ENCODE results near the gene SYAP1. TPM values are rescaled to one million over a fixed set of nuclear protein-coding genes. Genes with fewer than 3 reads are reported as not detected.

The SYAP1 gene
- total and polyA plus RNA-seq, 9 of the 15 experiments (the other 6 are each of a cell fraction or from before 2014, with no cell fraction given): 5.7 to 35.3 (median 27.6) TPM

DNA sequence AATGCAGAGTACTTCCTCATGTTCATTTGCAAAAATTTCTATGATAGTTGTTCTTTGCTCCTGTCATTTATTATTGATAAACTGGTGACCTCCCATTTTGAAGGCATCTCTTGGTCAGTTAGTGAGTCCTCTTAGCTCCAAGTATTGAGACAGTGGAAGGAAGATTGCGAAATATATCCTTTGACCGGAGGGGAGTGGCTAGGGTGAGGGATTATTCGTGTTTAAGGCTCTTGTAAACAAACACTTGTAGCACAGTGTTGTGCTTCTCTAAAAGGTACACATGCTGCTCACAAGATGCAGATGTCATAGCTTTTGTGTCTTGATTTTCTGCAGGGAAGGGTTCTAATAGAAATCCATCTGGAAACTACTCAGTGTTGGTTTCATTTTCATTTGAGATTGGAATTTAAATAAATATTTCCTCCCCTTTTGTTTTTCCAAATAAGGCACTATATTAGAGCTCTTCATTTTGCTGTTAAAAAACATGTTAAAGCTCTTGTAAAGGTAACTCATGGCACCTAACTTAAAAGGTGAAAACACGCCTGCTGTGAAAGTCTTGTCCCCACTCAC is 88.6 kb downstream of the SYAP1 start (continued):
- no peak for TF ChIP-seq STAT6 (CRISPR knock-in tag; IDR thresholded peaks at IDR 0.05)
- no peak for TF ChIP-seq NCOA2 (IDR thresholded peaks at IDR 0.05; ENCODE audit: partially characterized antibody in 2 of 2)
- TF ChIP-seq POLR2AphosphoS5 (IDR thresholded peaks at IDR 0.05; ENCODE audit: control insufficient read depth, insufficient read depth, low read depth, low read length): no peak

DNA sequence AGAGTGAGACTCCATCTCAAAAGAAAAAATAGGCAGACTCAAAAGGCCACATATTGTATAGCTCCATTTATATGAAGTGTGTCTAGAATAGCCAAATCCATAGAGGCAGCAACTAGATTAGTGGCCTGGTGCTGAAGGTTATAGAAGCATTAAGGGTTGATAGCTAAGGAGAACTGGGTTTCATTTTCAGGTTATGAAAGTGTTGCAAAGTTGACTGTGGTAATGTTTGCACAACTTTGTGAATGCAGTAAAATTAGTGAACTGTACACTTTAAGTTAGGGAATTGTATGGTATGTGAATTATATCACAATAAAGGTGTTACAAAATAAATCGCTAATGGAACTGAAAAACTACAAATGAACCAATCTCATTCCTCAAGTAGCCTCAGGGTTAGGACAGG is 95.2 kb downstream of the SYAP1 start:
- ATAC-seq (no peak), DNase-seq (ENCODE audit: extremely low read depth in 1 of 4, low spot score in 3 of 4) (no peak), FAIRE-seq (no peak)
- in situ Hi-C loops (cut with MboI): no loop called here
- H3K4me2 ChIP-seq (ENCODE audit: insufficient read depth, low read length): no peak overlapping the region
- POLR2A ChIA-PET: no interaction called here
- intact Hi-C loops (cut with micrococcal nuclease): no loop called here
- H4K20me1 ChIP-seq (replicated peaks; ENCODE audit: control insufficient read depth, insufficient read depth, low read length): no peaks in the 10 kb centered on the region
- TF ChIP-seq, protein P1, sequence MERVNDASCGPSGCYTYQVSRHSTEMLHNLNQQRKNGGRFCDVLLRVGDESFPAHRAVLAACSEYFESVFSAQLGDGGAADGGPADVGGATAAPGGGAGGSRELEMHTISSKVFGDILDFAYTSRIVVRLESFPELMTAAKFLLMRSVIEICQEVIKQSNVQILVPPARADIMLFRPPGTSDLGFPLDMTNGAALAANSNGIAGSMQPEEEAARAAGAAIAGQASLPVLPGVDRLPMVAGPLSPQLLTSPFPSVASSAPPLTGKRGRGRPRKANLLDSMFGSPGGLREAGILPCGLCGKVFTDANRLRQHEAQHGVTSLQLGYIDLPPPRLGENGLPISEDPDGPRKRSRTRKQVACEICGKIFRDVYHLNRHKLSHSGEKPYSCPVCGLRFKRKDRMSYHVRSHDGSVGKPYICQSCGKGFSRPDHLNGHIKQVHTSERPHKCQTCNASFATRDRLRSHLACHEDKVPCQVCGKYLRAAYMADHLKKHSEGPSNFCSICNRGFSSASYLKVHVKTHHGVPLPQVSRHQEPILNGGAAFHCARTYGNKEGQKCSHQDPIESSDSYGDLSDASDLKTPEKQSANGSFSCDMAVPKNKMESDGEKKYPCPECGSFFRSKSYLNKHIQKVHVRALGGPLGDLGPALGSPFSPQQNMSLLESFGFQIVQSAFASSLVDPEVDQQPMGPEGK (CRISPR knock-in tag; IDR thresholded peaks at IDR 0.05; ENCODE audit: borderline replicate concordance): no peak
- no peaks in the 10 kb centered on the region; a peak in 1 of 5 replicates for H3K4me1 ChIP-seq (replicated peaks in 1 of 2; ENCODE audit: control insufficient read depth in 2 of 2, insufficient read depth in 2 of 2, low read length in 2 of 2)
- no peaks in the 10 kb centered on the region for H3K9me1 ChIP-seq (ENCODE audit: control insufficient read depth, insufficient read depth, low read length)
- CTCF ChIA-PET (ENCODE audit: low intra/inter-chr PET ratio): no interaction called here
- H3K27me3 ChIP-seq (ENCODE audit: control insufficient read depth in 2 of 2, insufficient read depth in 2 of 2, low read length in 2 of 2): no peaks in the 10 kb centered on the region
- BruUV-seq (replicated peaks): no TSS peak
- H3K27ac ChIP-seq (ENCODE audit: extremely low read depth, low read depth, low read length): no peak overlapping the region
- H2AFZ ChIP-seq (ENCODE audit: low read depth, low read length): no peak overlapping the region
- H3K36me3 ChIP-seq (ENCODE audit: control insufficient read depth, insufficient read depth, low read length): peaks cover 49% of the 10 kb centered on the region; the same call in 2 of the 3 replicates
- peaks cover 46% of the 10 kb centered on the region for H3K79me2 ChIP-seq (ENCODE audit: control insufficient read depth, insufficient read depth, low read length)
- no peak overlapping the region for H3K9ac ChIP-seq (ENCODE audit: insufficient read depth in 1 of 2, low read depth in 2 of 2, low read length in 2 of 2)
- WGBS (ENCODE audit: insufficient coverage, low coverage, missing lambda C conversion rate): 100% methylated on average over 1 of the region's 1 CpG
- H3K9me3 ChIP-seq (replicated peaks; ENCODE audit: control insufficient read depth, insufficient read depth, low read depth, low read length): no peaks in the 10 kb centered on the region
- H3K4me3 ChIP-seq: no peak overlapping the region

Small RNA genes within 50 kb of the gene (small RNA-seq; reads per million reads assigned to genes)
- not detected for gene RNU7-56P
- not detected for gene RPL12P49

Other genes starting within 250 kb of the SYAP1 start
- not detected in 2 replicates for gene S100G, start 69.5 kb upstream of the SYAP1 start, total RNA-seq (2014; rRNA removed)
- gene S100G, start 69.5 kb upstream of the SYAP1 start, total RNA-seq (2014; rRNA removed; fragmentation: Illumina TruSeq; extraction: Trizol): not detected in 2 replicates
- gene S100G, start 69.5 kb upstream of the SYAP1 start, total RNA-seq (2015; rRNA removed; fragmentation: Illumina TruSeq; extraction: Trizol): not detected in 2 replicates
- not detected in 2 replicates for gene S100G, start 69.5 kb upstream of the SYAP1 start, total RNA-seq (2021)
- gene S100G, start 69.5 kb upstream of the SYAP1 start, polyA plus RNA-seq (2011; rRNA removed): not detected in 2 replicates
- gene S100G, start 69.5 kb upstream of the SYAP1 start, polyA plus RNA-seq (2014; fragmentation: Illumina TruSeq; extraction: Trizol): not detected in 2 replicates
- gene S100G, start 69.5 kb upstream of the SYAP1 start, polyA plus RNA-seq (2014; fragmentation: Nextera tagmentation; extraction: Ambion mirVana): not detected
- gene S100G, start 69.5 kb upstream of the SYAP1 start, polyA plus RNA-seq (2014; rRNA removed): not detected in 2 replicates
- gene CTPS2, start 6.9 kb upstream of the SYAP1 start, total RNA-seq (2014; rRNA removed): 12.7 and 15.8 TPM in 2 replicates
- gene CTPS2, start 6.9 kb upstream of the SYAP1 start, total RNA-seq (2014; rRNA removed; fragmentation: Illumina TruSeq; extraction: Trizol): 17.6 and 19.3 TPM in 2 replicates
- gene CTPS2, start 6.9 kb upstream of the SYAP1 start, total RNA-seq (2015; rRNA removed; fragmentation: Illumina TruSeq; extraction: Trizol): 18.5 and 19.5 TPM in 2 replicates
- gene CTPS2, start 6.9 kb upstream of the SYAP1 start, total RNA-seq (2021): 13.9 and 14.1 TPM in 2 replicates
- gene CTPS2, start 6.9 kb upstream of the SYAP1 start, polyA plus RNA-seq (2011; rRNA removed): 13.4 and 18.2 TPM in 2 replicates
- 12.6 and 14.8 TPM in 2 replicates for gene CTPS2, start 6.9 kb upstream of the SYAP1 start, polyA plus RNA-seq (2014; fragmentation: Illumina TruSeq; extraction: Trizol)
- gene CTPS2, start 6.9 kb upstream of the SYAP1 start, polyA plus RNA-seq (2014; fragmentation: Nextera tagmentation; extraction: Ambion mirVana): 1 to 10 TPM; 5.4 to 6.6 TPM
- 9.8 and 12.3 TPM in 2 replicates for gene CTPS2, start 6.9 kb upstream of the SYAP1 start, polyA plus RNA-seq (2014; rRNA removed)
- gene TXLNG, start 66.9 kb downstream of the SYAP1 start, total RNA-seq (2014; rRNA removed): 23.7 and 23.8 TPM in 2 replicates
- gene TXLNG, start 66.9 kb downstream of the SYAP1 start, total RNA-seq (2014; rRNA removed; fragmentation: Illumina TruSeq; extraction: Trizol): 35.8 and 38.9 TPM in 2 replicates
- gene TXLNG, start 66.9 kb downstream of the SYAP1 start, total RNA-seq (2015; rRNA removed; fragmentation: Illumina TruSeq; extraction: Trizol): 30.5 and 32.1 TPM in 2 replicates
- gene TXLNG, start 66.9 kb downstream of the SYAP1 start, total RNA-seq (2021): 27.1 and 27.9 TPM in 2 replicates
- gene TXLNG, start 66.9 kb downstream of the SYAP1 start, polyA plus RNA-seq (2011; rRNA removed): 27.3 and 41.4 TPM in 2 replicates
- gene TXLNG, start 66.9 kb downstream of the SYAP1 start, polyA plus RNA-seq (2014; fragmentation: Illumina TruSeq; extraction: Trizol): 36.6 and 47.0 TPM in 2 replicates
- 10 to 100 TPM; 13.1 to 21.4 TPM for gene TXLNG, start 66.9 kb downstream of the SYAP1 start, polyA plus RNA-seq (2014; fragmentation: Nextera tagmentation; extraction: Ambion mirVana)
- gene TXLNG, start 66.9 kb downstream of the SYAP1 start, polyA plus RNA-seq (2014; rRNA removed): 31.6 TPM in 2 replicates
- 142 and 153 TPM in 2 replicates for gene RBBP7, start 150.8 kb downstream of the SYAP1 start, total RNA-seq (2014; rRNA removed)
- gene RBBP7, start 150.8 kb downstream of the SYAP1 start, total RNA-seq (2014; rRNA removed; fragmentation: Illumina TruSeq; extraction: Trizol): 202 and 217 TPM in 2 replicates
- gene RBBP7, start 150.8 kb downstream of the SYAP1 start, total RNA-seq (2015; rRNA removed; fragmentation: Illumina TruSeq; extraction: Trizol): 192 and 211 TPM in 2 replicates
- gene RBBP7, start 150.8 kb downstream of the SYAP1 start, total RNA-seq (2021): 148 and 169 TPM in 2 replicates
- 245 and 364 TPM in 2 replicates for gene RBBP7, start 150.8 kb downstream of the SYAP1 start, polyA plus RNA-seq (2011; rRNA removed)
- gene RBBP7, start 150.8 kb downstream of the SYAP1 start, polyA plus RNA-seq (2014; fragmentation: Illumina TruSeq; extraction: Trizol): 185 and 215 TPM in 2 replicates
- gene RBBP7, start 150.8 kb downstream of the SYAP1 start, polyA plus RNA-seq (2014; fragmentation: Nextera tagmentation; extraction: Ambion mirVana): 10 to 100 TPM; 79.0 to 90.1 TPM
- gene RBBP7, start 150.8 kb downstream of the SYAP1 start, polyA plus RNA-seq (2014; rRNA removed): 175 and 182 TPM in 2 replicates
- not detected in 2 replicates for gene REPS2, start 227.0 kb downstream of the SYAP1 start, total RNA-seq (2014; rRNA removed)
- 0.03 TPM in 1 of 2 replicates, not detected in the other for gene REPS2, start 227.0 kb downstream of the SYAP1 start, total RNA-seq (2014; rRNA removed; fragmentation: Illumina TruSeq; extraction: Trizol)
- gene REPS2, start 227.0 kb downstream of the SYAP1 start, total RNA-seq (2015; rRNA removed; fragmentation: Illumina TruSeq; extraction: Trizol): 0.07 TPM in 1 of 2 replicates, not detected in the other
- gene REPS2, start 227.0 kb downstream of the SYAP1 start, total RNA-seq (2021): 0.07 and 0.18 TPM in 2 replicates
- 0.01 TPM in 1 of 2 replicates, not detected in the other for gene REPS2, start 227.0 kb downstream of the SYAP1 start, polyA plus RNA-seq (2011; rRNA removed)
- gene REPS2, start 227.0 kb downstream of the SYAP1 start, polyA plus RNA-seq (2014; fragmentation: Illumina TruSeq; extraction: Trizol): 0.01 TPM in 1 of 2 replicates, not detected in the other
- under 1 TPM in 1 of 2 experiments, not detected in 1; 0.01 TPM for gene REPS2, start 227.0 kb downstream of the SYAP1 start, polyA plus RNA-seq (2014; fragmentation: Nextera tagmentation; extraction: Ambion mirVana)
- gene REPS2, start 227.0 kb downstream of the SYAP1 start, polyA plus RNA-seq (2014; rRNA removed): 0.01 TPM in 1 of 2 replicates, not detected in the other

All from K562 (cell line).